Endothelial cell of umbilical vein (primary cell): ENCODE results near the gene PLAAT1. TPM values are rescaled to one million over a fixed set of nuclear protein-coding genes. Genes with fewer than 3 reads are reported as not detected.

Experiments
- BruUV-seq: library from RNA; stranded (reverse); fragments of 400-500 nt; replicated peaks from 2 replicates; lab custom pipeline; 2021; lab: Mats Ljungman, UMichigan
- CTCF ChIA-PET: fragments of 300-600, 350-600 bp; sonication (Branson Sonifier 250); formaldehyde crosslinking; loops from one replicate; lab custom pipeline; 2021; ENCODE audit warnings: antibody characterized with exemption, inconsistent platforms; lab: Charles Lee
- POLR2A ChIA-PET: fragments of 300-600, 350-600 bp; sonication (Branson Sonifier 250); formaldehyde crosslinking; loops from one replicate; lab custom pipeline; 2021; ENCODE audit warnings: antibody characterized with exemption, inconsistent platforms; lab: Charles Lee
- DNase-seq: peaks from one replicate; pipeline ENCODE4 v3.0.0-alpha.2; 2011; ENCODE audit warnings: low read depth, low spot score
- FAIRE-seq: peaks from 2 replicates; lab custom pipeline; 2011; peaks lifted over from hg19 to GRCh38; lab: Jason Lieb, UNC
- H2AFZ ChIP-seq: 2 replicates; pipeline ENCODE4 v1.6.0; 2012; ENCODE audit warnings: low read depth, low read length, control low read depth, inconsistent platforms
- H3K27ac ChIP-seq: 2 replicates; pipeline ENCODE4 v1.5.1; 2011; ENCODE audit warnings: low read depth, mild to moderate bottlenecking, control low read depth, low read length, moderate library complexity; ENCODE audit not compliant: insufficient read depth
- H3K27me3 ChIP-seq, 2 experiments: 2 replicates each; pipeline versions ENCODE4 v1.6.0 to v1.6.1; 2011; ENCODE audit warnings: low read length in 2 of 2, mixed read lengths in 1 of 2; ENCODE audit not compliant: control insufficient read depth in 2 of 2, insufficient read depth in 2 of 2
- H3K36me3 ChIP-seq, 2 experiments: 2 replicates in 1 of 2; 3 replicates in 1 of 2; pipeline ENCODE4 v1.5.1; 2011; ENCODE audit warnings: low read length in 2 of 2, mild to moderate bottlenecking in 1 of 2, moderate library complexity in 1 of 2; ENCODE audit not compliant: control insufficient read depth in 2 of 2, insufficient read depth in 2 of 2; ENCODE audit errors: extremely low read depth in 1 of 2
- H3K4me1 ChIP-seq: 3 replicates; pipeline ENCODE4 v1.5.1; 2011; ENCODE audit warnings: mild to moderate bottlenecking, low read length; ENCODE audit not compliant: control insufficient read depth, insufficient read depth; ENCODE audit errors: extremely low read depth
- H3K4me2 ChIP-seq: 2 replicates; pipeline ENCODE4 v1.6.1; 2011; ENCODE audit warnings: low read length, control low read depth, mixed read lengths; ENCODE audit not compliant: insufficient read depth
- H3K4me3 ChIP-seq, 3 experiments: fragments of 200-600 bp in 1 of 3; sonication (generic), shearing (Covaris generic) in 1 of 3; replicated peaks in 1 of 3; 2 replicates each; pipeline ENCODE4 v1.5.1; 2011 to 2016; ENCODE audit warnings: control low read depth in 3 of 3, low read length in 3 of 3, mild to moderate bottlenecking in 2 of 3, inconsistent platforms in 1 of 3, low read depth in 1 of 3, moderate library complexity in 1 of 3; ENCODE audit not compliant: insufficient read depth in 1 of 3
- H3K79me2 ChIP-seq: 2 replicates; pipeline ENCODE4 v1.6.0; 2012; ENCODE audit warnings: low read length, inconsistent platforms; ENCODE audit not compliant: control insufficient read depth, insufficient read depth
- H3K9ac ChIP-seq: replicated peaks from 2 replicates; pipeline ENCODE3; 2011; ENCODE audit warnings: low read length, control low read depth; ENCODE audit not compliant: insufficient read depth; ENCODE audit errors: extremely low read depth
- H3K9me1 ChIP-seq: replicated peaks from 3 replicates; pipeline ENCODE4 v1.6.0; 2011; ENCODE audit warnings: mild to moderate bottlenecking, low read length; ENCODE audit not compliant: control insufficient read depth, insufficient read depth; ENCODE audit errors: extremely low read depth
- H3K9me3 ChIP-seq: replicated peaks from 2 replicates; pipeline ENCODE4 v1.5.1; 2012; ENCODE audit warnings: low read length, inconsistent platforms; ENCODE audit not compliant: control insufficient read depth, insufficient read depth
- H4K20me1 ChIP-seq: replicated peaks from 2 replicates; pipeline ENCODE3; 2011; ENCODE audit warnings: mild to moderate bottlenecking, low read length; ENCODE audit not compliant: control insufficient read depth, insufficient read depth; ENCODE audit errors: extremely low read depth
- EZH2 ChIP-seq: IDR thresholded peaks from 2 replicates; pipeline ENCODE4 v1.6.1; 2012; ENCODE audit warnings: borderline replicate concordance, low read depth, mild to moderate bottlenecking, moderate library complexity, low read length, inconsistent platforms; ENCODE audit not compliant: severe bottlenecking
- FOS ChIP-seq: IDR thresholded peaks from 2 replicates; pipeline ENCODE4 v1.6.1; 2011; ENCODE audit warnings: mild to moderate bottlenecking, low read length, moderate library complexity, borderline replicate concordance; ENCODE audit not compliant: insufficient read depth
- GATA2 ChIP-seq: IDR thresholded peaks from 2 replicates; pipeline ENCODE4 v1.7.0; 2011; ENCODE audit warnings: low read depth, mild to moderate bottlenecking, moderate library complexity, mixed read lengths, low read length; ENCODE audit not compliant: insufficient read length, insufficient read depth
- JUN ChIP-seq: IDR thresholded peaks from 2 replicates; pipeline ENCODE4 v1.6.1; 2011; ENCODE audit warnings: borderline replicate concordance, low read depth; ENCODE audit not compliant: insufficient read length, insufficient read depth
- MYC ChIP-seq: IDR thresholded peaks from one replicate; pipeline ENCODE4 v1.6.1; 2011; ENCODE audit warnings: mild to moderate bottlenecking, low read depth, low read length
- POLR2A ChIP-seq: IDR thresholded peaks from 2 replicates; pipeline ENCODE4 v1.6.1; 2012; ENCODE audit warnings: low read depth, mild to moderate bottlenecking, control low read depth, low read length
- POLR2AphosphoS5 ChIP-seq: IDR thresholded peaks from 2 replicates; pipeline ENCODE4 v1.6.1; 2012; ENCODE audit warnings: low read depth, mild to moderate bottlenecking, control low read depth, low read length, moderate library complexity; ENCODE audit not compliant: insufficient read depth
- dilution Hi-C: fragments of 300-500 bp; cut with MboI; formaldehyde crosslinking; loops from one replicate; pipeline ENCODE4 v1.15.0; 2019; ENCODE audit warnings: low sequenced_read_pairs; ENCODE audit not compliant: extremely low pct_ligation_motif_present
- intact Hi-C: fragments of 100-400 bp; cut with micrococcal nuclease; formaldehyde crosslinking; loops from one replicate; pipeline ENCODE4 v1.10.0; 2022
- polyA plus RNA-seq, 4 experiments: library from polyadenylated mRNA; depleted of rRNA in 3 of 4; stranded (reverse) in 3 of 4; unstranded in 1 of 4; fragments of >200 nt; gene quantifications; 2 replicates each; pipeline versions ENCODE4 v1.2.1 to v1.2.3, GENCODE V29; 2011 to 2012; ENCODE audit warnings: missing spikeins in 1 of 4
- total RNA-seq: library from RNA; stranded (reverse); gene quantifications from 2 replicates; pipeline ENCODE4 v1.2.3, GENCODE V29; 2021
- TF ChIP-seq, protein P1 (sequence below): IDR thresholded peaks from 2 replicates; pipeline ENCODE4 v1.6.1; 2011; ENCODE audit not compliant: insufficient read depth, insufficient read length
- TF ChIP-seq, protein P2 (sequence below), 2 donors: IDR thresholded peaks; 1 replicate in 1 of 2; 2 replicates in 1 of 2; pipeline ENCODE4 v1.5.1; 2011; ENCODE audit warnings: low read length in 2 of 2, mild to moderate bottlenecking in 2 of 2, moderate library complexity in 2 of 2, control low read depth in 1 of 2, inconsistent platforms in 1 of 2, low read depth in 1 of 2; ENCODE audit not compliant: insufficient read depth in 1 of 2; ENCODE audit errors: extremely low read depth in 1 of 2

Gene PLAAT1
- total and polyA plus RNA-seq, 2 donors (not counting 3 experiments of a cell fraction or from before 2014, with no cell fraction given) = 0.58 to 0.75 TPM

DNA sequence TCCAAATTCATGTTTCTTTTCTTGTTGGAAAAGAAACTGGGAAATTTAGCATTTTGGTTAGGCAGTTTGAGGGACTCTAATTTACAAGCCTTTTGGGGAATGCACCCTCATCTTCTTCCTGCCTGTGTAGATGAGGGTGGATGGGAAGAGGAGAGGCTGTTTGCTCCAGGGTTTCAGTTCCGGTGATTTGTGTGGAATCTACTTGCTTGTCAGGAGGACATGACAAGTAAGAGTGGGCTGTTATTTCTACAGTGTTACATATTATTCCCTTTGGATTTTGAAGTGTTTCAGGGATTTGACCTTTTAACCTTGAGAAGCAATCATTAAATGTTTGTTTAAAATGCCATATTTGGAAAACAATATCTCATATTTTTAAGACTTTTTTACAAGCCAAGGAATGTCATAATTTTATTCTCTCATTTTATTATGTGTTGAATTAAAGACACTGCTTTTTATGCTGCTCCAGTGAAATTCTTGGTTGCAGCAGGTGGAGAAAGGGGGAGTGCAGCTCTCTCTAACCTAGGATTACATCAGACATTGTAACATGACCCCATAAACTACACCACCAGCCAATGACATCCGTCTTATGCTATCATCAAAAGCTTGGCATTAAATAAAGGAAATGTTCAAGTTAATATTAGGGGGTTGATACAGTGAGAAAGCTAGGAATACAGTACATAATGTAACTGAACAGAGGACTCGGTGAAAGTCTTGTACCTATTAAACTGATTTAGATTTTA is 30.2 kb downstream of the PLAAT1 start:
- FAIRE-seq (no peak), DNase-seq (no peak)
- no peak overlapping the region for H3K4me2 ChIP-seq
- H3K36me3 ChIP-seq = no peaks in the 10 kb centered on the region
- no peaks in the 10 kb centered on the region for H3K79me2 ChIP-seq
- H3K4me3 ChIP-seq = no peak overlapping the region
- no peaks in the 10 kb centered on the region for H3K4me1 ChIP-seq
- ChIA-PET POLR2A (no interaction called here), CTCF (no interaction called here)
- no peaks in the 10 kb centered on the region for H3K9me3 ChIP-seq
- no peaks in the 10 kb centered on the region for H3K27me3 ChIP-seq
- BruUV-seq = no TSS peak
- TF ChIP-seq JUN = no peak
- TF ChIP-seq, protein P1, sequence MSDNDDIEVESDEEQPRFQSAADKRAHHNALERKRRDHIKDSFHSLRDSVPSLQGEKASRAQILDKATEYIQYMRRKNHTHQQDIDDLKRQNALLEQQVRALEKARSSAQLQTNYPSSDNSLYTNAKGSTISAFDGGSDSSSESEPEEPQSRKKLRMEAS = no peak
- no peak for TF ChIP-seq FOS
- TF ChIP-seq GATA2 = no peak
- TF ChIP-seq, protein P2, sequence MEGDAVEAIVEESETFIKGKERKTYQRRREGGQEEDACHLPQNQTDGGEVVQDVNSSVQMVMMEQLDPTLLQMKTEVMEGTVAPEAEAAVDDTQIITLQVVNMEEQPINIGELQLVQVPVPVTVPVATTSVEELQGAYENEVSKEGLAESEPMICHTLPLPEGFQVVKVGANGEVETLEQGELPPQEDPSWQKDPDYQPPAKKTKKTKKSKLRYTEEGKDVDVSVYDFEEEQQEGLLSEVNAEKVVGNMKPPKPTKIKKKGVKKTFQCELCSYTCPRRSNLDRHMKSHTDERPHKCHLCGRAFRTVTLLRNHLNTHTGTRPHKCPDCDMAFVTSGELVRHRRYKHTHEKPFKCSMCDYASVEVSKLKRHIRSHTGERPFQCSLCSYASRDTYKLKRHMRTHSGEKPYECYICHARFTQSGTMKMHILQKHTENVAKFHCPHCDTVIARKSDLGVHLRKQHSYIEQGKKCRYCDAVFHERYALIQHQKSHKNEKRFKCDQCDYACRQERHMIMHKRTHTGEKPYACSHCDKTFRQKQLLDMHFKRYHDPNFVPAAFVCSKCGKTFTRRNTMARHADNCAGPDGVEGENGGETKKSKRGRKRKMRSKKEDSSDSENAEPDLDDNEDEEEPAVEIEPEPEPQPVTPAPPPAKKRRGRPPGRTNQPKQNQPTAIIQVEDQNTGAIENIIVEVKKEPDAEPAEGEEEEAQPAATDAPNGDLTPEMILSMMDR (IDR thresholded peaks at IDR 0.05; ENCODE audit: extremely low read depth in 1 of 2, insufficient read depth in 1 of 2, low read depth in 1 of 2, low read length in 2 of 2) = no peak
- no peak for TF ChIP-seq MYC
- no peak for TF ChIP-seq POLR2A
- TF ChIP-seq POLR2AphosphoS5 = no peak
- TF ChIP-seq EZH2 = no peak
- H3K9ac ChIP-seq = no peak overlapping the region
- no peak overlapping the region for H2AFZ ChIP-seq
- dilution Hi-C loops = no loop called here
- intact Hi-C loops = no loop called here
- no peaks in the 10 kb centered on the region for H3K9me1 ChIP-seq
- no peak overlapping the region for H3K27ac ChIP-seq
- H4K20me1 ChIP-seq = no peaks in the 10 kb centered on the region
